ENCODE data around the gene MEIS2.

GRCh38 chr15:36988947-36989346 lies 111.4 kb downstream of the MEIS2 start:
- TF ChIP-seq POLR2AphosphoS5 (IDR thresholded peaks at IDR 0.05) (no peak), CTCF (IDR thresholded peaks at IDR 0.05; ENCODE audit: poor library complexity, severe bottlenecking) (no peak), EZH2 (IDR thresholded peaks at IDR 0.05; ENCODE audit: borderline replicate concordance, insufficient read depth, low read length, poor library complexity, severe bottlenecking) (no peak)
